ENCODE data around the gene CCDC138. TPM values are rescaled to one million over a fixed set of nuclear protein-coding genes. Genes with fewer than 3 reads are reported as not detected.

The CCDC138 gene
- total RNA-seq, 4 donors from 2014 or later = 1.9 to 4.6 (median 2.9) TPM

GRCh38 chr2:108824316-108825070 lies 37.9 kb downstream of the CCDC138 start:
- no peak for TF ChIP-seq CTCF (IDR thresholded peaks at IDR 0.05; ENCODE audit: low read depth)

- no peak for TF ChIP-seq CTCF (IDR thresholded peaks at IDR 0.05; ENCODE audit: low read depth)
Observed at GRCh38 chr2:108825254-108825653, 38.7 kb downstream of the CCDC138 start.

- TF ChIP-seq CTCF (IDR thresholded peaks at IDR 0.05; ENCODE audit: low read depth) = no peak
Observed at GRCh38 chr2:108825736-108826135, 39.2 kb downstream of the CCDC138 start.

GRCh38 chr2:108829578-108830310 lies 43.2 kb downstream of the CCDC138 start:
- no peak for TF ChIP-seq CTCF (IDR thresholded peaks at IDR 0.05; ENCODE audit: low read depth)

GRCh38 chr2:108833219-108833618 lies 46.6 kb downstream of the CCDC138 start:
- no peak for TF ChIP-seq CTCF (IDR thresholded peaks at IDR 0.05; ENCODE audit: low read depth)

GRCh38 chr2:108834620-108835019 lies 48.0 kb downstream of the CCDC138 start:
- TF ChIP-seq CTCF (IDR thresholded peaks at IDR 0.05; ENCODE audit: low read depth) = no peak

GRCh38 chr2:108835040-108835439 lies 48.5 kb downstream of the CCDC138 start:
- no peak for TF ChIP-seq CTCF (IDR thresholded peaks at IDR 0.05; ENCODE audit: low read depth)

Measured in subcutaneous adipose tissue (tissue), 4 donors.